NCI-H146 treated with DMSO at 0.1 percent for 48 hours (cell line): ENCODE results near the gene CHRD.
"Not testable (repeated sequence)": the region's sequence is repeated elsewhere in the genome, so short reads cannot be mapped to it uniquely, and the experiment has no call there.

Experiments used
- DNase-seq: peaks from one replicate; lab custom pipeline; 2025; ENCODE audit not compliant: unreplicated experiment; lab: John Stamatoyannopoulos, UW

CHRD gene

DNA sequence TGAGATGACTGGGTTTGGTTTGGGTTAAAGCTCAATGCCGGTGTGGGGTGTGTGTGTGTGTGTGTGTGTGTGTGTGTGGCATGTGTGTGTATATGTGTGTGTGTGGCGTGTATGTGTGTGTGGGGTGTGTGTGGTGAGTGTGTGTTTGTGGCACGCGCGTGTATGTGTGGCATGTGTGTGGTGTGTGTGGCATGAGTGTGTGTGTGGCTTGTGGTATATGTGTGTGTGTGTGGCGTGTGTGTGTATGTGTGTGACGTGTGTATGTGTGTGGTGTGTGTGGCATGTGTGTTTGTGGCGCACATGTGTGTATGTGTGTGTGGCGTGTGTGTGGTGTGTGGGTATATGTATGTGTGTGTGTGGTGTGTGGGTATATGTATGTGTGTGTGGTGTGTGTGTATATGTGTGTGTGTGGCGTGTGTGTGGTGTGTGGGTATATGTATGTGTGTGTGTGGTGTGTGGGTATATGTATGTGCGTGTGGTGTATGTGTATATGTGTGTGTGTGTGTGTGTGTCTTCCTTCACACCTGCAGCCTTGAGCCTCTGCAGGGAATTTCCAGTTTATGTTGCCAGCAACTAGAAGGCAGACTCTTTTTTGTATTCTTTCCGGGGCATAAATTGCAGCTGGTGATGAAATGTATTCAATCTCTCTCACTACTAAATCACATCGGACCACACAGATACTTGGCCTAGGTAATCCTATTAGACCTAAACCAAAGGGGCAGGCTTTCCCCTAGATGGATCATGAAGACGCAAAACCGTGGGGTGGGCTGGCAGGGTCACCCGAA lies 34.8 kb downstream of the CHRD start:
- DNase-seq: no peak

DNA sequence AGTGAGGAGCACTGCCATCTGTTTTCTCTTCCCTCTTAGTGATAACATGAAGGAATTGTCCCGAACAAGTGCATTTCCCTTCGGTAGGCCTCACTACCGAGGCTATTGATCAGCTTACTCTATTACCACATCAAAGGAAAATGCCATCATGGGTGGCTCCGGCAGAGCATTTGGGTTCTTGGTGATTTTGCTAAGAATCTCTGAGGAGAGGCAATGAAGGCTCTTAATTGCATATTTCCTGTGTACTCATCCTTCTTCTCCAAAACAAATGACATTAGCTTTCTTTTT lies 35.3 kb downstream of the CHRD start:
- no peak for DNase-seq

DNA sequence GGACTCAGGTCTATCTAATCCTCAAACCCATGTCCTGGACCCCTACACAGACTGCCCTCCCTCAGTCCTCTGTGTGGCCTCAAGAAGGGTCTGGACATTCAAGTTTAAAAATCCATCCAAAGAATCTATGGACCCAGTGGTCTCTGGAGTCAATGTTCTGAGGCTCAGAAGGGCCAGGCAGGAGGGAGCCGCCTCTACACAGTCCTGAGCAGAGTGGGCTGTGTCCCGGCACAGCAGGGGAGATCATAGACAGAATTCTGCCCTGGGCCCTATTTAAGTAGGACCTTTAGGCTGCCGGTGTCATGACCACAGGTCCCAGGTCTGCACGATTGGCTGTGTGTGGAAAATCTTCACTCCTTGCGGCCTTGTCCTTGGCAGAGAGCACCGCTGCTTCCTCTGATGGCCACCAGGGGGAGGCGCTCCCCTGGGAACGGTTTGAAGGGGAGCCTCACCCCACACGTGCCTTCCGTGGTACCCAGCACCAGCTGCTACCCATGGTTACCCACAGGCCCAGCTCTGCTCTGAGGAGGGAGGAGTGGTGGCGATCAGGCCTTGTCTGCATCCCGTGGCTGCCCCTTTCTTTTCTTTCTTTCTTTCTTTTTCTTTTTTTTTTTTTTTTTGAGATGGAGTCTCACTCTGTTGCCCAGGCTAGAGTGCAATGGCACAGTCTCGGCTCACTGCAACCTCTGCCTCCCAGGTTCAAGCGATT lies 37.9 kb downstream of the CHRD start:
- peak; percentile 43 for DNase-seq

DNA sequence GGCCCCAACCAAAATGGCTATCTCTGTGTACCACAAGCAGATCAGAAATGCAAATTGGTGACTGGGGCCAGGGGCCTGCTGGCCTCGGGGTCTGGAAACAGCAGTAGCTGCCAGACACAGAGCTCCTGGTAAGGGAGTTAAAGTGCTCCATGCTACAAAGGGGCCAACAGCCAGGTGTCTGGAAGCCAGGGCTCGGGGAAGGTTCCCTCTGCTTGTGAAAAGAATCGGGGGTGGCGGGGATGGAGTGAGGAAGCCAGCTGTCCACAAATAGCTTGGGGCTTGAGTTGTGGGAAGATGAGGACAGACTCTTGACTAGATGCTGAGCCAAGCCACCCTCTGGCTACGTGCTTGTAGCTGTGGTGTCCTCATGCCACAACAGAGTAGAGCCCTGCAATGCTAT lies 39.3 kb downstream of the CHRD start:
- no peak for DNase-seq

DNA sequence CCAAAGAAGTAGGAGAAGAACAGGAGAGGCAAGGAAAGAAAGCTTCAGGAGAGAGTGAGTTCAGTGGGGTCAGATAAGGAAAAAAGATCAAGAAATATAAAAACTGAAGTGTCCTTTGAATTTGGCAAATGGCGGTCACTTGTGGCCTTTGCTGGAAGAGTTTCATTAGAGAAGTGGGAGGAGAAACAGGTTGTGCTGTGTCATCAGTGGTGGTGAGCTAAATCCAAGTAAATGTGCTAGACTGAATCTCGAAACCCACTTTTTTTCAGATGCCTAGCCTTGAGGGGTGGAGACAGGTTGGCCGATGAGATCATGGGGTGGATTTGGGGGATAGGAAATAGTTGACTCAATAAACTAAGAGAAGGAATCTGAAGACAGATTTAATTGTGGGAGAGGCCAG lies 43.7 kb downstream of the CHRD start:
- DNase-seq: no peak

DNA sequence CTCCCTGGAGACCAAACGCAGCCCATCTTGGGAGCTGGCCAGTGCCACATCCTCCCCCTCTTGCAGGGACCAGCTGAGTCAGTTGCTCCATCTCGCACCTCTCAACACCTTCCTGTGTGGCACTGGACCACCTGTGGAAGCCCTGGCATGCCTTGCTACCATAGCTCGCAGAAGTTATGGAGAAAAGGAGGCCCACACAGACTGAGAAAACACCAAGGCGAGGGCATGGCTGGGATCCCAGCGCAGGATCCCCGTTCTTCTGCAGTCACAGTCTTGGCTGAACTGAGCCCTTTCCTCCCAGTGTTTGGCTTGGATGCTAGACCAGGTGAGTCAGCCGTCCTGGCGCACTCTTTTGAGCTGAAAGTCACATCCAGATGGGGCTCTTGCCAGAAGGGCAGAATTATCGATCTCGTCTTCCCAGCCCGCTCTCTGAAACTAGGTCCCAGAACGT lies 46.9 kb downstream of the CHRD start:
- no peak for DNase-seq

DNA sequence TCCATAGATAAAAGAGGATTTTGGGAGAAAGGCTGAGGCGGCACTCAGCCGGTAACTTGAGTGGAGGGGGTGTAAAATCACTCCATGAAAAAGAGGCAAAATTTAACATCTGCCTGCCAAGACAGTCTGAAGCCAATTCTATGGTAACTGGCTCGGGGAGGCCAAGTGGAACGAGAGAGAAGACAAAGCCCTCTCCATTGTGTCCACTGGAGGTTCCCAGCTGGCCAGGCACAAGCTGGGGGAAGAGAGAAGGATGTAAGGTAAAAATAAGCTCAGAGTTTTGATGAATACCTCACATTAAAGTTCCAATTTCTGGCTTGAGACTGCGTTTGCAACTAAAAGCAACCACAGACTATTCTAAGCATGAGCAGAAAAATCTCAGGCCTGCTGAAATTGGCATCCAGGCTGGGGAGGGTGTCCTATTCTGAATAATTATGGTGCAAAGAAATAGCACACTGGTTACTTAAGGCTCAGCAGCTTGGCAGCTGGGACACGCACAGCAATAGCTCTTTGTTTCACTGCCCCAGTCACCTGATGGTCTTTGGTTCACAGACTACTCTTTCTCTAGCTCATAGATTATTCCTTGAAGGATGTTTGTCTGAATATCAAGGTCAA lies 48.8 kb downstream of the CHRD start:
- no peak for DNase-seq

DNA sequence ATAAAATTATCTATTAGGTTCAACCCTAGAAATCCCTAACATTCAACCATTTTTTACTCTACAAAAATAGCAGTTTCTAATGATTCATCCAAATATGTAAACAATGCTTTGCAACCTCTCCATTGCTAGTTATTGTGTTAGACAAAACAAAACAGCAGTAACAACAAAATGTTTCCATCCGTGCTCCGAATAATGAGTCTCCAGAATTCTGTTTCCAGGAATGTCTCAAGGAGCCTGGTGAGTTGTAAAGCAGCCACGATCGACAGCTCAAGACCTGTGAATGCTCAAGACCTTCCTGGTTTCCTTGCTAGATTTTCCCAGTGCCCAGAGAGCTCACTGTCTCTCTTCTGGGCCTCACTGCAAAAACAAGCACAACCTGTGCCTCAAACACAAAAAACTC lies 49.9 kb downstream of the CHRD start:
- DNase-seq: no peak

DNA sequence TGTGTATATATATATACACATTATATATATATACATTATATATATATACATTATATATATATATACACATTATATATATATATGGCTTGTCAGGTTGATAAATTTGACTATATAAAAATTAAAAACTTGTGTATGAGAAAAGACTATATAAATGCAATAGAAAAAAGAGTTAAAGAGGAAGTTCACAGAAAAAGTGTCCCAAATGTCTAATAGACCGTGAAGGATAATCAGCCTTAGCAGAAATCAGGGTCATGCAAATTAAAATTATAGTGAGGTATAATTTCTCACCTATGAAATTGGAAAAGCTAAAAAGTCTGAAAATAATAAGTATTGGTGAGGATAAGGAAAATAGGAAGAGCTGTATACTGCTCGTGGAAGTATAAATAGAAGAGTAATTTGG lies 51.1 kb downstream of the CHRD start:
- DNase-seq: no peak

DNA sequence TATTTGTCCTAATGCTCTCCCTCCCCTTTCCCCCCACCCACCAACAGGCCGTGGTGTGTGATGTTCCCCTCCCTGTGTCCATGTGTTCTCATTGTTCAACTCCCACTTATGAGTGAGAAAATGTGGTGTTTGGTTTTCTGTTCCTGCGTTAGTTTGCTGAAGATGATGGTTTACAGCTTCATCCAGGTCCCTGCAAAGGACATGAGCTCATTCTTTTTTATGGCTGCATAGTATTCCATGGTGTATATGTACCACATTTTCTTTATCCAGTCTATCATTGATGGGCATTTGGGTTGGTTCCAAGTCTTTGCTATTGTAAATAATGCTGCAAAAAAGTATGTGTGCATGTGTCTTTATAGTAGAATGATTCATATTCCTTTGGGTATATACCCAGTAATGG lies 53.3 kb downstream of the CHRD start:
- DNase-seq: not testable (repeated sequence)

DNA sequence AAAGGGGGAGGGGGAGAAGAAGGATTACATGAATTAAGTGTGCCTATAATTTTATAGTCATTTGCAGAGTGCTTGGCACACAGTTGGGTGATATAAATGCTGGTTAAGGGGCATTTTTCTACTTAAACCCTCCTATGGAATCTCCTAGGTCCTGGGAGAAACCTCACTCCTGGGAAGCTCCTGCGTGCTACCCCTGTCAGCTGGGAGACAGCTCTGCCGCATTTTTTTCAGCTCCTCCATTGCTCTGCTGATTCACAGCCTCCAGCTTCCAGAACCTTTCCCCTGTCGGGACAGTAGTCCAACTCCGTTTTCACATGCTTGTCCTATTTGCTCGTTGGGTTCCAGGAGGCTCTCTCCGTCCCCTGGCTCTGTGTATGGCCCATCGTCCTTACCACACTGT lies 59.2 kb downstream of the CHRD start:
- DNase-seq: no peak
